HepG2 (cell line): ENCODE results near the gene DDAH2. TPM values are rescaled to one million over a fixed set of nuclear protein-coding genes. Genes with fewer than 3 reads are reported as not detected.

Experiments
- HNF4A ChIP-seq: sonication (generic); formaldehyde crosslinking; IDR thresholded peaks from 2 replicates; pipeline ENCODE4 v1.4.0; 2020; ENCODE audit warnings: missing genetic modification reagents
- HNF4G ChIP-seq, 2 experiments: sonication (generic) in 1 of 2; formaldehyde crosslinking in 1 of 2; IDR thresholded peaks; 2 replicates each; pipeline versions ENCODE4 v1.4.0 to v1.6.1; 2011 to 2020; ENCODE audit warnings: borderline replicate concordance in 2 of 2, low read depth in 2 of 2, mild to moderate bottlenecking in 2 of 2, low read length in 1 of 2, missing genetic modification reagents in 1 of 2, moderate library complexity in 1 of 2
- HOMEZ ChIP-seq: IDR thresholded peaks from 2 replicates; pipeline ENCODE4 v1.6.1; 2016; ENCODE audit warnings: low read depth
- PHF5A ChIP-seq: IDR thresholded peaks from one replicate; pipeline ENCODE4 v1.6.1; 2018; ENCODE audit warnings: low read depth, missing genetic modification reagents; ENCODE audit not compliant: unreplicated experiment
- SIX4 ChIP-seq: sonication (generic); formaldehyde crosslinking; IDR thresholded peaks from 2 replicates; pipeline ENCODE4 v1.4.0; 2020; ENCODE audit warnings: missing genetic modification reagents
- ZNF317 ChIP-seq: sonication (generic); formaldehyde crosslinking; IDR thresholded peaks from 2 replicates; pipeline ENCODE4 v1.5.0; 2020; ENCODE audit warnings: mild to moderate bottlenecking, missing genetic modification reagents
- ZNF318 ChIP-seq: sonication (generic); formaldehyde crosslinking; IDR thresholded peaks from 2 replicates; pipeline ENCODE4 v1.4.0; 2020; ENCODE audit warnings: mild to moderate bottlenecking, missing genetic modification reagents
- ZNF430 ChIP-seq: sonication (generic); formaldehyde crosslinking; IDR thresholded peaks from 2 replicates; pipeline ENCODE4 v1.9.0; 2021; ENCODE audit warnings: mild to moderate bottlenecking, missing genetic modification reagents
- ZNF615 ChIP-seq: sonication (generic); formaldehyde crosslinking; IDR thresholded peaks from 2 replicates; pipeline ENCODE4 v1.5.0; 2020; ENCODE audit warnings: mild to moderate bottlenecking, missing genetic modification reagents, borderline replicate concordance
- ZXDC ChIP-seq: sonication (generic); formaldehyde crosslinking; IDR thresholded peaks from 2 replicates; pipeline ENCODE4 v1.5.0; 2020; ENCODE audit warnings: mild to moderate bottlenecking, missing genetic modification reagents
- polyA plus RNA-seq, 8 experiments: library from polyadenylated mRNA; depleted of rRNA in 3 of 8; stranded (reverse) in 7 of 8; unstranded in 1 of 8; fragments of >200 nt; fragmentation: Illumina TruSeq in 4 of 8; extraction: Trizol in 4 of 8; gene quantifications; 2 replicates each; pipeline versions ENCODE4 v1.2.1 to v1.2.3, GENCODE V29; 2011 to 2016; ENCODE audit warnings: low read depth in 4 of 8, missing spikeins in 1 of 8, mixed read lengths in 1 of 8; ENCODE audit not compliant: insufficient read depth in 1 of 8
- total RNA-seq, 5 experiments: library from RNA; depleted of rRNA; stranded (reverse); fragments of >200 nt; fragmentation: Illumina TruSeq; extraction: Trizol; gene quantifications; 2 replicates each; pipeline ENCODE4 v1.2.3, GENCODE V29; 2016; ENCODE audit warnings: low read depth in 1 of 5
- TF ChIP-seq, protein P1 (sequence below): sonication (generic); formaldehyde crosslinking; IDR thresholded peaks from 2 replicates; pipeline ENCODE4 v1.4.0; 2020; ENCODE audit warnings: missing genetic modification reagents, borderline replicate concordance

Gene DDAH2
- total and polyA plus RNA-seq, 2 of the 13 experiments (the other 11 are each of a cell fraction or from before 2014, with no cell fraction given): 16.4 to 21.1 TPM

DNA sequence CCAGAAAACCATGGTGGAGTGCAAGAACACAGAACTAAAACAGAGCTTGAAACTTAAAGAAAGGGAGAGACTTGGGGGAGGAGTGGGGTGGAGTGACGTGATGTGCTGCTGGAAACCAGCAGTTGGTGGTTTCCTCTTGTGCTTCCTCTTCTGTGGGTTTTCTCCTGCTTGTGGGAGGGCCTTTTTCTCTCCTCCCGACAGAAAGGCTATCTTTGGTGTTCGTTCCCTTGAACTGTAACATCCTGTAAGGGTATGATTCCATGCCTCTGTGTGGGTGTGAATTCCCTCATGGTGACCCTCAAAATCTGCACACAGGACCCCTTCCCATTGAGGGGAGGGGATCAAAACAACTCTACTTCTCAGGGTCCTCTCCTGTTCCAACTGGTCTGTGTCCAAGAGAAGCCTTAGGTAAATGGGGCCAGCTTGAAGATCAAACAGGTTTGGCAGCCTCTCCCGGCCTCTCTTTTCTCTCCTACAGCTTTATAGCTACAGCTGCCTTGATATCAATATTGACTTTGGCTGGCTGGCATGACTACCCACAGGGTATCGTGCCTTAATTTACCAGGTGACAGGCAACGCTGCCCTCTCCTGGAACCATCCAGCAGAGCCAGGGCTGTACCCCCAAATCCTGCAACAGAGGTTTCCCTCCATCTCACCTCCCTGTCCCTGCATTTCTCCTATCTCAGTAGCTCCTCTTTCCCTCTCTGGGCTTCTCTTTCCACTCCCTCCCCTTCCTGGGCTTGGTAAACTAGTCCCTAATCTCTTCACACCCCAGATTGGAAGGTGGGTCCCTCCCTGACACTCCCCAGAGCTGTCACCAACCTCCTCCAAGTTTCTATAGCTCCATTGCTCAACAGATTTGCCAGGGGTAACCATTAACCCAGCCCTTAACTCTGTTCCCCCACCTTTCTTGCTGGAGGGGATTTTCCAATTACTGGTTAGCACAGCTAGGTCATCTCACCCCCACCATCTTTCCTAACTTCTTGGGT is 9.2 kb upstream of the DDAH2 start (continued):
- TF ChIP-seq ZXDC (CRISPR knock-in tag) (no peak), SIX4 (CRISPR knock-in tag) (peak; percentile 60), HNF4A (CRISPR knock-in tag) (peak; percentile 78), ZNF615 (CRISPR knock-in tag) (no peak), HNF4G (IDR thresholded peaks at IDR 0.05; ENCODE audit: borderline replicate concordance, low read depth, low read length) (peak; percentile 18; the same call in 1 of the 2 replicates), HNF4G (CRISPR knock-in tag; IDR thresholded peaks at IDR 0.05; ENCODE audit: borderline replicate concordance, low read depth) (no peak; the same call in 1 of the 2 replicates), PHF5A (CRISPR knock-in tag) (no peak), HOMEZ (CRISPR knock-in tag) (0 out of 2 replicates have a peak, but pooled peaks have one; percentile 42), ZNF318 (no peak), ZNF430 (CRISPR knock-in tag) (no peak), ZNF317 (peak; percentile 55)
- TF ChIP-seq, protein P1, sequence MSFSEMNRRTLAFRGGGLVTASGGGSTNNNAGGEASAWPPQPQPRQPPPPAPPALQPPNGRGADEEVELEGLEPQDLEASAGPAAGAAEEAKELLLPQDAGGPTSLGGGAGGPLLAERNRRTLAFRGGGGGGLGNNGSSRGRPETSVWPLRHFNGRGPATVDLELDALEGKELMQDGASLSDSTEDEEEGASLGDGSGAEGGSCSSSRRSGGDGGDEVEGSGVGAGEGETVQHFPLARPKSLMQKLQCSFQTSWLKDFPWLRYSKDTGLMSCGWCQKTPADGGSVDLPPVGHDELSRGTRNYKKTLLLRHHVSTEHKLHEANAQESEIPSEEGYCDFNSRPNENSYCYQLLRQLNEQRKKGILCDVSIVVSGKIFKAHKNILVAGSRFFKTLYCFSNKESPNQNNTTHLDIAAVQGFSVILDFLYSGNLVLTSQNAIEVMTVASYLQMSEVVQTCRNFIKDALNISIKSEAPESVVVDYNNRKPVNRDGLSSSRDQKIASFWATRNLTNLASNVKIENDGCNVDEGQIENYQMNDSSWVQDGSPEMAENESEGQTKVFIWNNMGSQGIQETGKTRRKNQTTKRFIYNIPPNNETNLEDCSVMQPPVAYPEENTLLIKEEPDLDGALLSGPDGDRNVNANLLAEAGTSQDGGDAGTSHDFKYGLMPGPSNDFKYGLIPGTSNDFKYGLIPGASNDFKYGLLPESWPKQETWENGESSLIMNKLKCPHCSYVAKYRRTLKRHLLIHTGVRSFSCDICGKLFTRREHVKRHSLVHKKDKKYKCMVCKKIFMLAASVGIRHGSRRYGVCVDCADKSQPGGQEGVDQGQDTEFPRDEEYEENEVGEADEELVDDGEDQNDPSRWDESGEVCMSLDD (CRISPR knock-in tag): peak; percentile 96
